ENCODE results near the gene PDCD1LG2.

The PDCD1LG2 gene

GRCh38 chr9:5614985-5615384 lies 104.7 kb downstream of the PDCD1LG2 start:
- DNase-seq: no peak

- no peak for DNase-seq
Observed at GRCh38 chr9:5617749-5618148, 107.4 kb downstream of the PDCD1LG2 start.

- no peak for DNase-seq
Observed at GRCh38 chr9:5620494-5620893, 110.2 kb downstream of the PDCD1LG2 start.

Data from NCI-H187 treated with DMSO at 0.1 percent for 48 hours (cell line).